ENCODE data around the gene ATP5PO. TPM values are rescaled to one million over a fixed set of nuclear protein-coding genes. Genes with fewer than 3 reads are reported as not detected.

ATP5PO gene
- total RNA-seq, 3 donors from 2014 or later (not counting 1 experiment from before 2014, with no cell fraction given), result 80.4 to 95.4 (median 94.9) TPM

- intact Hi-C loops (cut with micrococcal nuclease), result no loop called here
These were observed 38.8 kb upstream of the ATP5PO start for GRCh38 chr21:33954395-33954794.

GRCh38 chr21:33951276-33952178 lies 35.9 kb upstream of the ATP5PO start:
- Histone ChIP-seq H3K4me3 (ENCODE audit: low read length) (no peak overlapping the region), H3K36me3 (ENCODE audit: control insufficient read depth, insufficient read depth, low read length) (no peaks in the 10 kb centered on the region), H3K27ac (ENCODE audit: low read length) (peak overlapping the region; percentile 72), H3K4me1 (ENCODE audit: control insufficient read depth, insufficient read depth, low read length) (peaks cover 65% of the 10 kb centered on the region), H3K9me3 (ENCODE audit: control insufficient read depth, insufficient read depth, low read length) (no peaks in the 10 kb centered on the region), H3K27me3 (ENCODE audit: control insufficient read depth, insufficient read depth, low read length) (no peaks in the 10 kb centered on the region)
- peak overlapping the region; percentile 96 to 99 for H3K27ac Mint-ChIP-seq
- no peaks in the 10 kb centered on the region for H3K9me3 Mint-ChIP-seq
- 70% methylated on average over 7 of the region's 8 CpGs for WGBS (ENCODE audit: insufficient coverage)
- ATAC-seq, result no peak
- DNase-seq, result no peak
- peaks cover 56 to 75% of the 10 kb centered on the region in 2 donors for H3K4me1 Mint-ChIP-seq
- TF ChIP-seq CTCF (IDR thresholded peaks at IDR 0.05), result no peak
- no peaks in the 10 kb centered on the region for H3K36me3 Mint-ChIP-seq
- peak overlapping the region; percentile 75 for H3K4me3 Mint-ChIP-seq
- no peaks in the 10 kb centered on the region for H3K27me3 Mint-ChIP-seq (ENCODE audit: low read depth in 2 of 2)
- intact Hi-C loops (cut with micrococcal nuclease), result no loop called here

More at GRCh38 chr21:33954395-33954794, 38.8 kb upstream of the ATP5PO start:
- no peak overlapping the region for H3K4me3 Mint-ChIP-seq
- H3K4me3 ChIP-seq (ENCODE audit: low read length), result no peak overlapping the region
- H3K27me3 ChIP-seq (ENCODE audit: control insufficient read depth, insufficient read depth, low read length), result no peaks in the 10 kb centered on the region
- no peak for ATAC-seq
- no peaks in the 10 kb centered on the region for H3K27me3 Mint-ChIP-seq (ENCODE audit: low read depth in 2 of 2)
- peaks cover 36% of the 10 kb centered on the region for H3K4me1 ChIP-seq (ENCODE audit: control insufficient read depth, insufficient read depth, low read length)
- H3K9me3 ChIP-seq (ENCODE audit: control insufficient read depth, insufficient read depth, low read length), result no peaks in the 10 kb centered on the region
- no peaks in the 10 kb centered on the region for H3K36me3 ChIP-seq (ENCODE audit: control insufficient read depth, insufficient read depth, low read length)
- H3K36me3 Mint-ChIP-seq, result peaks cover 10% of the 10 kb centered on the region
- H3K27ac ChIP-seq (ENCODE audit: low read length), result no peak overlapping the region
- peak overlapping the region in 1 of 2 donors; percentile 50 for H3K27ac Mint-ChIP-seq
- TF ChIP-seq CTCF (IDR thresholded peaks at IDR 0.05), result no peak
- H3K4me1 Mint-ChIP-seq, result peaks cover 33 to 52% of the 10 kb centered on the region in 2 donors
- WGBS (ENCODE audit: insufficient coverage), result 100% methylated on average over 1 of the region's 2 CpGs
- peaks cover 0 to 5% of the 10 kb centered on the region in 2 donors for H3K9me3 Mint-ChIP-seq
- no peak for DNase-seq

- Mint-ChIP-seq H3K36me3 (no peaks in the 10 kb centered on the region), H3K27ac (peak overlapping the region; percentile 96 to 99), H3K27me3 (ENCODE audit: low read depth in 2 of 2) (no peaks in the 10 kb centered on the region), H3K9me3 (no peaks in the 10 kb centered on the region), H3K4me3 (peak overlapping the region; percentile 79), H3K4me1 (peaks cover 63 to 82% of the 10 kb centered on the region in 2 donors)
- intact Hi-C loops (cut with micrococcal nuclease), result no loop called here
- Histone ChIP-seq H3K4me3 (ENCODE audit: low read length) (peak overlapping the region; percentile 21), H3K9me3 (ENCODE audit: control insufficient read depth, insufficient read depth, low read length) (no peaks in the 10 kb centered on the region), H3K27me3 (ENCODE audit: control insufficient read depth, insufficient read depth, low read length) (no peaks in the 10 kb centered on the region), H3K4me1 (ENCODE audit: control insufficient read depth, insufficient read depth, low read length) (peaks cover 66% of the 10 kb centered on the region), H3K36me3 (ENCODE audit: control insufficient read depth, insufficient read depth, low read length) (no peaks in the 10 kb centered on the region), H3K27ac (ENCODE audit: low read length) (peak overlapping the region; percentile 98)
- DNase-seq (peak; percentile 23 to 60), ATAC-seq (no peak)
- no peak for TF ChIP-seq CTCF (IDR thresholded peaks at IDR 0.05)
- WGBS (ENCODE audit: insufficient coverage), result 49% methylated on average over 9 of the region's 10 CpGs
These were observed 35.0 kb upstream of the ATP5PO start for GRCh38 chr21:33950431-33951079.

Measured in natural killer cell (primary cell).